GM18511 (cell line): Measurements from ENCODE around the gene PPA2.

Experiments
- ATAC-seq: cut with Tn5 transposase; IDR thresholded peaks from one replicate; pipeline ENCODE4 v1.9.1; 2021; ENCODE audit warnings: mild to moderate bottlenecking, moderate library complexity; ENCODE audit not compliant: unreplicated experiment

Gene PPA2

GRCh38 chr4:105399532-105400161 is 74.2 kb downstream of the PPA2 start:
- no peak for ATAC-seq

- no peak for ATAC-seq
These were observed 81.0 kb downstream of the PPA2 start for GRCh38 chr4:105392858-105393257.

GRCh38 chr4:105389167-105389566 is 84.7 kb downstream of the PPA2 start:
- no peak for ATAC-seq

GRCh38 chr4:105387466-105387865 is 86.4 kb downstream of the PPA2 start:
- ATAC-seq: no peak

- ATAC-seq: no peak
These were observed 87.8 kb downstream of the PPA2 start for GRCh38 chr4:105386012-105386411.

- ATAC-seq: no peak
These were observed 99.8 kb downstream of the PPA2 start for GRCh38 chr4:105374071-105374470.

- no peak for ATAC-seq
These were observed 100.5 kb downstream of the PPA2 start for GRCh38 chr4:105373324-105373723.

GRCh38 chr4:105369988-105370387 is 103.9 kb downstream of the PPA2 start:
- no peak for ATAC-seq

- no peak for ATAC-seq
These were observed 112.8 kb downstream of the PPA2 start for GRCh38 chr4:105361053-105361452.

GRCh38 chr4:105357258-105357980 is 116.4 kb downstream of the PPA2 start:
- ATAC-seq: no peak

GRCh38 chr4:105356194-105356593 is 117.7 kb downstream of the PPA2 start:
- no peak for ATAC-seq

GRCh38 chr4:105352826-105353225 is 121.0 kb downstream of the PPA2 start:
- peak; percentile 82 for ATAC-seq

GRCh38 chr4:105351861-105352260 is 122.0 kb downstream of the PPA2 start:
- ATAC-seq: no peak

- no peak for ATAC-seq
These were observed 122.9 kb downstream of the PPA2 start for GRCh38 chr4:105350859-105351490.

GRCh38 chr4:105348719-105349118 is 125.1 kb downstream of the PPA2 start:
- no peak for ATAC-seq

GRCh38 chr4:105346869-105347268 is 127.0 kb downstream of the PPA2 start:
- no peak for ATAC-seq

- no peak for ATAC-seq
These were observed 128.0 kb downstream of the PPA2 start for GRCh38 chr4:105345838-105346237.

GRCh38 chr4:105345358-105345757 is 128.5 kb downstream of the PPA2 start:
- no peak for ATAC-seq

- no peak for ATAC-seq
These were observed 129.7 kb downstream of the PPA2 start for GRCh38 chr4:105344141-105344540.

GRCh38 chr4:105343146-105343931 is 130.5 kb downstream of the PPA2 start:
- ATAC-seq: no peak

- no peak for ATAC-seq
These were observed 144.8 kb downstream of the PPA2 start for GRCh38 chr4:105329081-105329480.
